GM21526 (cell line): ENCODE results near the gene PRR18.

Experiments
- ATAC-seq: cut with Tn5 transposase; IDR thresholded peaks from one replicate; pipeline ENCODE4 v1.9.1; 2021; ENCODE audit warnings: moderate library complexity; ENCODE audit not compliant: unreplicated experiment, low FRiP score

Gene PRR18

GRCh38 chr6:166307082-166308032, 835 bp downstream of the PRR18 start:
- peak; percentile 37 for ATAC-seq

GRCh38 chr6:166306378-166307081, 1.7 kb downstream of the PRR18 start:
- no peak for ATAC-seq

GRCh38 chr6:166305562-166306117, 2.6 kb downstream of the PRR18 start:
- ATAC-seq: no peak

- ATAC-seq: no peak
These were observed 4.1 kb downstream of the PRR18 start for GRCh38 chr6:166304106-166304505.

GRCh38 chr6:166301611-166302529, 6.3 kb downstream of the PRR18 start:
- no peak for ATAC-seq

GRCh38 chr6:166300357-166300987, 7.7 kb downstream of the PRR18 start:
- ATAC-seq: no peak

- ATAC-seq: no peak
These were observed 10.6 kb downstream of the PRR18 start for GRCh38 chr6:166297606-166298005.

- ATAC-seq: no peak
These were observed 11.9 kb downstream of the PRR18 start for GRCh38 chr6:166296035-166296883.

- no peak for ATAC-seq
These were observed 14.2 kb downstream of the PRR18 start for GRCh38 chr6:166293731-166294584.

GRCh38 chr6:166289207-166290060, 18.8 kb downstream of the PRR18 start:
- ATAC-seq: no peak

GRCh38 chr6:166286839-166287271, 21.3 kb downstream of the PRR18 start:
- ATAC-seq: peak; percentile 96

- no peak for ATAC-seq
These were observed 23.0 kb downstream of the PRR18 start for GRCh38 chr6:166285233-166285632.

- no peak for ATAC-seq
These were observed 23.6 kb downstream of the PRR18 start for GRCh38 chr6:166284640-166285039.

GRCh38 chr6:166282394-166283032, 25.7 kb downstream of the PRR18 start:
- no peak for ATAC-seq

GRCh38 chr6:166281104-166281503, 27.1 kb downstream of the PRR18 start:
- ATAC-seq: no peak

GRCh38 chr6:166279393-166279679, 28.9 kb downstream of the PRR18 start:
- ATAC-seq: no peak
